ENCODE measurements around the gene C1GALT1C1. TPM values are rescaled to one million over a fixed set of nuclear protein-coding genes. Genes with fewer than 3 reads are reported as not detected.
"Not testable (repeated sequence)": the region's sequence is repeated elsewhere in the genome, so short reads cannot be mapped to it uniquely, and the experiment has no call there.

C1GALT1C1 gene
- total RNA-seq = 59.6 and 63.7 TPM in 2 replicates

DNA sequence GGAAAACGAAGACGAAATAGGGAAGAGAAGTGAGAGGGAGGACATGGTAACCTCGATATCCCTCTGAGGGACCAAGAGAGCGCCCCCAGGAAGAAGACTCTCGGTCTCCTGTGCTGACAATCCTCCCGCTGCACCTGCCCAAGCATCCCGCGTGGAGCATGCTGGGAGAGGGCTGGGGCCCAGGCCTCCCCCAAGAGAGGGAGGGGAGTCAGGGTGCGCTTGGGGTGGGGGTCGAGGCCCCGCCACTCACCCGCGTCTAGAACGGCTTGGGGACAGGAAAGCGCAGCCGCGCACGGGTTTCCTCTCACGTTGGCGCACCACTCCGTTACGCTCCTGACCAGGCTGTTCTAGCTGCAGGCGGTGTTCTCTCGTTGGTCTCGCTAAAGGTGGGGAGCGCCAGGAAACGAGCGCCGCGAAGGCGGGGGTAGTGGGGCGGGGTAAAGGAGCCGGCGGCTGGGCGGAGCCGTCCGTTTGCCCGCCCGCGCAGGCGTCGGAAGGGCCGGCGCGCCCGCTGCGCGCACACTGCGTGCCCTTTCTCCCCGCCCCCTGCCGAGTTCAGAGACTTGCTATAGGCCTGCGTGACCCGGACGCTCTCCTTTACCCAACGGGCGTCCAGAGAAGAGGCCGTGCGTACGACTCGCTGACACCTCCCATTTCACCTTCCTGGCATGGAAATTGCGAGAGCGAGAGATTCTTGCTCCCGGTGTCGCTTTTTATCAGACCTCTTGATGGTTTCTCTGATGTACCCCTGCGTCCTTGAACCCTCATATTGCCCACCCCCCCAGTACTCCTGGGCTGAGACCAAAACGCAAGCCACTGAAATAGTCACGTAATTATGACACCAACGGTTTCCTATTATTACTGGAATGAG is at the start of gene C1GALT1C1:
TSS of gene C1GALT1C1 (minus strand) at position 388 of the 871 bp plus-strand sequence. CDS start 2,888 bp downstream, outside the sequence.
- DNase-seq = peak; percentile 94

DNA sequence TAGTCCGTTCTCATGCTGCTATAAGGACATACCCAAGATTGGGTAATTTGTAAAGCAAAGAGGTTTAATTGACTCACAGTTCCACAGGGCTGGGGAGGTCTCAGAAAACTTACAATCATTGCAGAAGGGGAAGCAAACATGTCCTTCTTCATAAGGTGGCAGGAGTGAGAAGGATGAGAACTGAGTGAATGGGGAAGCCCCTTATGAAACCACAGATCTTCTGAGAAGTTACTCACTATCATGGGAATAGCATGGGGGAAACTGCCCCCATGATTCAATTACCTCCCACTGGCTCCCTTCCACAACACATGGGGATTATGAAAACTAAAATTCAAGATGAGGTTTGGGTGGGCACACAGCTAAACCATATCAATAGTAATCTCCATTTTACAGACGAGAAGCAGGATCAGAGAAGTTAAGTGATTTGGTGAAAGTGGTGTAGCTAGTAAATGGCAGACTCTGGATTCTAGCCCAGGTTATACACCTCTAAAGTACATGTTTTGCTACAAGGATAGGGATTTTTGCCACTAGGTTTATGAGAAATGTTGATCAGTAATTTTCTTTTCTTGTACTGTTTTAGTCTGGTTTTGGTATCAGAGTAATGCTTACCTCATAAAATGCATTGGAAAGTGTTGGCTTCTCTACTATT is 47.3 kb upstream of the C1GALT1C1 start:
- DNase-seq = no peak

DNA sequence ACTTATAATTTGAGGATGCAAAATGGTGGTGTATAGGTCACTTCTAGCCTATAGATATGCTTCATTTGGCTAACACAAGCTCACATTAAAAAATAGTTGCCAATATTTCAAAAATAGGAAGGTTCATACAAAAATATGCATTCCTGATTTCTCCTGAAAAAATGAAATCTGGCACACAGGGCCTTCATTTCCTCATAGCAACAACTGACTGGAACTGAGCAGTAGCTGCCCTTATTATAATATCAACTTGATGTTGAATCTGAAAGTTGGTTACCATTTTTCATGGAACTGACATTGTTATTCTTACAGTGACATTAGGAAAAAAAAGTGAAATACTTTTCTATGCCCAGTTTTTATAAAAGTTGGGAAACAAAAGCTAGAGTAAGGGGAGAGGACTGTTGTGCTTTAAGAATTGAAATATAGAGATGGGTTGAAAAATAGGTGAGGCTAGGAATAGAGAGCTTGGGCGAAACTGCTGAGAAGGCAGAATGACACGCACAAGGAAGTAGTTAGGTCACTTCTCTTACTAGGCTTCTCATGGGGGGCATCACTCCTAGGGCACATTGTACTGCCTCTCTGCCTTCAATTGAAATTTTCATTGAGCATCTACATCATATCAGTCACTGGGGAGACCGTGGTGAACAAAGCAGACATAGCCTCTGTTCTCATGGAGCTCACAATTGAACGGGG is 43.1 kb upstream of the C1GALT1C1 start:
- peak; percentile 29 for DNase-seq

DNA sequence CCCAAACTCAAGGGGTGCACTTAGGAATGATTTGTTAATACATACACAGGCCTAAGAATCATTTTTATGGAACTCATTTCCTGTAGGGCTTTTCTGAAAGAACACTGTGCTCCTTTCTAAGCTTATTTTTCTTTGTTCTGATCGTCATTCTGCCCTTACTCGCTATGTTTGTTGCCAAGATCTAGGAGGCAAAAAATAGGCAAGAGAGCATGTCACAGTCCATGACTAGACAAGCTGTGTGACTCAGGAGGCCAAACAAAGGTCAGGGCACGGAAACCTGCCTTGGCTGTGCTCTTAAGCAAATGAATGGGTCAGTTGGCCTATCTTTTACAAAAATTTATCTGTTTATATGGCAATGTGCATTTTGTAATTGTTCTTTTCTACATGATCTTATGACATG is 42.5 kb upstream of the C1GALT1C1 start:
- DNase-seq = peak; percentile 92

DNA sequence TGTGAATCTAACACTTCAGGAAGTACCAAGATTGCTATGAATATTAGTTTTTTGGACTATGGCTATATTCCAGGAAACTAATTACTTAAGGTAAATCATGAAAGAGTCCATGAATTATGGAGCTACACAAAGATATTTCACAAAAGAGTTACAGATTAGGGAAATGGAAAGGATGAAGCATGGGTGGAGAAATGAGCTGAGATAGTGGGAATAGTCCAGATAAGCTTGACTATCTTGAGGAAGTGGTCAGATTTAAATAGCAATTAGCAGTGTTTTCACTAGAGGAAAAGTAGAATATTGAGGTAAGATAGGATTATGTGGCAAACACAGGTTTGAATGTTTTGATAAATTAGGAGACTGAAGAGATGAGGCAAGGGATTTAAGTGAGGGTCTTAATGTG is 42.1 kb upstream of the C1GALT1C1 start:
- DNase-seq = peak; percentile 19

DNA sequence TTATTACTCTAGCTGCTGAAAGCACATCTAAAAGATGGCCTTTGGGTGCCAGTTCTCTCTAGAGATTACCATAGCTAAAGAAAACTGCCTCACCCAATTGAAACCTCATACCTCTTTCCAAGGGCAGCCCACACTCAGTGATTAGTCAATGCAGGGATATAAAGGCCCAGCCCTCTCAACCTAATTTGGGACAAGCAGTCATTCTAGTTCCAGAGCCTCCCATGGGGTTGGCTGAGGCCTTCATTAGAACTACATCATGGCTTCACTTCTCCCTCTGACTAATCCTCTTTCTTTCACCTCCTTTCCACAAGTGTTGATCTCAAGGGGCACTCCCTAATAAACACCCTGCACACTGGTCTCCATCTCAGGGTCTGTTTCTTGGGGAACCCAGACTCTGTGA is 38.5 kb upstream of the C1GALT1C1 start:
- DNase-seq = no peak

DNA sequence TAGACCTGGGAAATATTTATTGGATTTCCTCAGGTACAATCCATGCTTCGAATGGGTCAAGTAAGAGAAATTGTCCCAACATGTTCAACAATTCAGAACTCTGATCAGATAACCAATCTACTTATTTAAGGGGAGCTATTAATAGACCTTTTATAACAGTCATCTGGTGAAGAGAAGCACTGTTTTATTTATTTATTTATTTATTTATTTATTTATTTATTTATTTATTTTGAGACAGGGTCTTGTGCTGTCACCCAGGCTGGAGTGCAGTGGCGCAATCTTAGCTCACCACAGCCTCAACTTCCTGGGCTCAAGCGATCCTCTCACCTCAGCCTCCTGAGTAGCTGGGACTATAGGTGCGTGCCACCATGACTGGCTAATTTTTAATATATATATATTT is 34.7 kb upstream of the C1GALT1C1 start:
- not testable (repeated sequence) for DNase-seq

DNA sequence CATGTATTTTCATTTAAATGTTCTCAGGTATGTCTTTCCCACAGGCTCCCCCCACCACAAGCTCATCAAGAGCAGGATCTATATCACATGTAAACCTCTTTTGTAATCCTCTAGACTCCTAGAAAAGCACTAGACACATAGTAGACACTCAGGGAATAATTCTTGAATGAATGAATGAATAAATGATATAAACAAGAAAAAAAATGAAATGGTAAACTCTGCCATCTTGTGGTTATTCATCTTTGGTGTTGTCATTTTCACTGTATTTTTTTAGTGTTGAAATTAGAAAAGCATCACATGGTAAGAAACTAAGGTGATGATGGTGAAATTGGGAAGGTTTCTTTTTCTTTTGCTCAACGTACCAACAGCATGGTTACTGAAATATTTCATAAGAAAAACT is 34.2 kb upstream of the C1GALT1C1 start:
- DNase-seq = peak; percentile 42

DNA sequence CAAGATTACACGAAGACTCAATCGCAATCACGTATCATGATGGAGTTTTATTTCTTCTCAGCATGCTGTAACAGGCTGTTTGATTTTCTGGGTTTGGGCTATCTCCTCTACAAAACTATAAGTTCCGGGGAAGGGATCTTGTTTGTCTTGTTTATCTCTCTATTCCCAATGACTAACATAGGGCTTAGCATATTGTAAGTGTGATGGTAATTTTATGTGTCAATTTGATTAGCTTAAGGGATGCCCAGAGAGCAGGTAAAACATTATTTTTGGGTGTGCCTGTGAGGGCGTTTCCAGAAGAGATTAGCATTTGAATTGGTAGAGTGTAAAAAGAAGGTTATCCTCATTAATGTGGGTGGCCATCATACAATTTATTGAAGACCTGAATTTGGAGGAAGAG is 32.8 kb upstream of the C1GALT1C1 start:
- no peak for DNase-seq

DNA sequence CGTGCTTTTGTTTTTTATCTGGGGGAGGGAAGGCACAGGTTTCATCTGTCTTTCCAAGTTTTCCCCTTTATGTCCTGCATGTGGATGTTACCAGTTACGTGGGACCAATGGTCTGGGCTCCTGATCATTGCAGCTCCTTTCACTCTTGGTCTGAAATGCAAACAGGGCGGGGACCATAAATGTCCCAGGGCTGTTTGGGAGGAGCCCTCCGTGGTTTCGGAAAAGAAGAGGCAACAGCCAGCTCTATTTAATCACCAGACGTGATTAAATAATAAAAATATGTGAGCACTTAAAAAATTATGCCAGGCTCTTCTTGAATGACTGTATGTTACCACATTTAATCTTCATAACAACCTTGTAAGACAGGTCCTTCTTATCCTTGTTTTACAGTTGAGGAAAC is 30.8 kb upstream of the C1GALT1C1 start:
- DNase-seq = no peak

DNA sequence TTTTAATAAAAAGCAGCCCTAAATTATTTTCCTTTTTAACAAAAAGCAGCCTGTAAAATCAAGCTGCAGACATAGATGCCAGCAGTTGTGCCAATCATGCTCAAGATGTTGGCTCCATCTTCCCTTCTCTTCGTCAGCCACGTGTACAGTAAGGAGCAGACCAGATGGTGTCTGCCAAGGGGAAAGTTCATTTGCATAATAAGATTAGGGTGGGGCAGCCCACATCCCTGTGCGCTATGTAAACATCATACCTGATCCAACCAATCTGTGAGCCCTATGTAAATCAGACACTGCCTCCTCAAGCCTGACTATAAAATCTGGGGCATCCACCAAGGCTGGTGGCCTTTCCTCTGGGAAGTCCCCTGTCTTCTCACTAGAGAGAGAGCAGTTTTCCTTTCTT is 23.1 kb upstream of the C1GALT1C1 start:
- no peak for DNase-seq

DNA sequence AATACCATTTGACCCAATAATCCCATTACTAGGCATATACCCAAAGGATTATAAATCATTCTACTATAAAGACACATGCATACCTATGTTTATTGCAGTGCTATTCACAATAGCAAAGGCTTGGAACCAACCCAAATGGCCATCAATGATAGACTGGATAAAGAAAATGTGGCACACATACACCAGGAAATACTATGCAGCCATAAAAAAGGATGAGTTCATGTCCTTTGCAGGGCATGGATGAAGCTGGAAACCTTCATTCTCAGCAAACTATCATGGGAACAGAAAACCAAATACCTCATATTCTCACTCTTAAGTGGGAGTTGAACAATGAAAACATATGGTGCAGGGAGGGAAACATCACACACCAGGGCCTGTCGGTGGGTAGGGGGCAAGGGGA is 22.4 kb upstream of the C1GALT1C1 start:
- not testable (repeated sequence) for DNase-seq

DNA sequence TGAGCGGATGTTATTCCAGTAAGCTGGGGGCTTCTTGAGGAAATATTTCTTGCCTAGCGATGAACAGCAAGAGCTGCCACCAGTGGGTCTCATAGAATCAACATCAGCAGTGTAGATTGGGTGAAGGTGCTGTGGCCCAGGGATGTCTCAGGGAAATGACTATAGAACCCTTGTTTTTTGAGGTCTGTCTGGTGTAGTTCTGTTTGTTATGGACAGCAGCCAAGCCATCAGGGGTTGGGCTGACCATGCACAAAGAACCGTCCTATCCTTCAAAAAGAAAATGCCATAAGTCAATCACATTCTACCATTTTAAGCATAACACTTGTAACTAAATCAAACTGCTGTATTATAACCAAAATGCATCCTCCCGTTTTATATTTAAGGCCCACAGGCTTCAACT is 17.3 kb upstream of the C1GALT1C1 start:
- DNase-seq = peak; percentile 9

DNA sequence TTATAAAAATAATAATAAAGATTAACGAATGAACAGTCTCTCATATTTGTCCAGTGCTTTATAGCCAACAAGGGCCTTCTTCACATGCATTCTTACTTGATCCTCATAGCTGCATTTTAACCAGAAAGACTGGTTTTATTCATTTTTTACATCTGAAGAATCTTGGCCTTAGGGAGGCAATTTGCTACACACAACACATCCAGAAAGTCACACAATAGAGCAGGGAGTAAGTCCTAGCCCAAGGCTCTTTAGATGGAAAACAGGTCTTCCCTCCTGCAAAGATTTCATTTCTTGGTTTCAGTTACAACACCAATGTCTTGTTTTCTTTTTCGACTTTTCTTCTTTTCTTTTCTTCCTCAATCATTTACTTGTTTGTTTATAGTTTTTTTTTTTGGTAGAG is 13.0 kb upstream of the C1GALT1C1 start:
- no peak for DNase-seq

DNA sequence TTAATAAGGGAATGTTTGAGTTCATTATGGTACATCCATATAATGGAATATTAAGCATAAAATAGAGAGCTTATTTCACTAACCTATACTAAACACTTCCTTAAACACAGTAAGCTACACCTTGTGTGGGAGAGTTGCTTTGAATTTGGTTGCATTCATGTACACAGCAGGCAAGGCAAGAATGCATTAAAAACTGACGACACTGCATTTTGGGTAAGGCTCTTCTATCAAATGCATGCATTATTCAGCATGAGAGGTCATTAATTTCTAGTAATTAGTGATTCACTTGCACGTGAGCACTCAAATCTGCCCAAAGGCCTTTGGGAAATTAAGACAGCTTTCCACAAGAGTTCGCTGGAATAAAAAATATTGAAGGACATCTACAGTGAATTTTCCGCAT is 8.8 kb upstream of the C1GALT1C1 start:
- no peak for DNase-seq

DNA sequence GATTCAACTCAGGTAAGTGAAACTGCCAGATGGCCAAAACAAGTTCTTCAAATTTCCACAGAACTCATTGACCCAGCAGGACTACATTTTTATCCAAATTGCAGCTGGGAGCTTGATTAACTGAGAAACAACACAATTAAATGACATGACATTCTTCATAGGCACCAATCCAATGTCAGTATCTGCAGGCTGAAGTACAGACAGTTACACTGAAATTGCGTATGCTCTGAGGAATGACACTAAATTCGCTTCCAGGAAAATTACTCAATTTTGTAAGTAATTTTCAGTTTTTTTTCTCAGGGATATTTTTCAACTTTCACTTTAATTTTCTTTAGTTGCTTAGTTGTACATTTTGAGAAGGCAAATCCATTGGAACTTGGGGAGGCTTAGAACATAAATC is 4.5 kb downstream of the C1GALT1C1 start:
- DNase-seq = no peak

DNA sequence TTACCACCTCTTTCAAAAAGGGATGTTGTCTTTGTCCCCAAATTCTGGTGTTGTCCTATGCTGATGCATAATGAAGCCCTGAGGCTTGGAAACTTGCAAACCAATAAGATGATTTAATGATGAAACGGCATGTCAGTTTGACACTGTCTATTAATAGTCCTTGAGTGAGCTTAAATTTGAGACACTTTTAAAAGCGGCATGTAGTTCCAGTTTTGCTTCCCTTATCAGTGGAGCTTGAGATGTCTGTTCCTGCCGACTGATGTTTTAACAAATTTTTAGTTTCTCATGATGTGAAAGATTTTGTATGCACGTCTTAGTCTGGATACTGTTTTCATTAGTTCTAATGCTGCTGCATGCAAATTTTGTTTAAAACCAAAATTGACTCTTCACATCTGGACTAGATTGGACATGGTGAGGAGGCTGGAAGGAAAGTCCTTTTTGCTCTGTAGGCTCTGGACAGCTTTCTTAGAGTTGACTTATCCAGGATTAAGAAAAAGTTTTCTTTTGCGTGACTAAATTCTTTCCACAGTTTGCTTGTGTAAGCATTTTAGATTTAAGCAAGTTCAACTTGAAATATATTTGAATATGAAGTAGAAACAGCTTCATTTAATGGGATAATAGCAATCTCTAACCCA is 11.7 kb downstream of the C1GALT1C1 start:
- no peak for DNase-seq

DNA sequence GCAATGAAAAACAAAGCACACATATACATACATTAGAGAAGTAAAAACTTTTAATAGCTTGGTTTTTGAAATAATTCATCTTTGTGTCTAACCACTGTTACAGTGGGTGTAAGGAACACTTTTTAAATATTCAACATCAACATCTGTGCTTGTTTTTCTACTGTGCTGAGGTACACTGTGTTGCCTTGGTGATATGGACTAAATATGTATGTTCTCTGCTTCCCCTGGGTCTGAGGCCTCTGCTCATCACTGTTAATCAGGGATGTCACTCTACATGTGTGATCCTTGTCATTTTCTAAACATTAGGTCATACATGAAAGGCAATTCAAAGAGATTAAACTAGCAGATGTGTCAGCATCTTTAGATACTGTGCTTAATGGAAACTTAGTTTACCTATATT is 15.0 kb downstream of the C1GALT1C1 start:
- DNase-seq = no peak

DNA sequence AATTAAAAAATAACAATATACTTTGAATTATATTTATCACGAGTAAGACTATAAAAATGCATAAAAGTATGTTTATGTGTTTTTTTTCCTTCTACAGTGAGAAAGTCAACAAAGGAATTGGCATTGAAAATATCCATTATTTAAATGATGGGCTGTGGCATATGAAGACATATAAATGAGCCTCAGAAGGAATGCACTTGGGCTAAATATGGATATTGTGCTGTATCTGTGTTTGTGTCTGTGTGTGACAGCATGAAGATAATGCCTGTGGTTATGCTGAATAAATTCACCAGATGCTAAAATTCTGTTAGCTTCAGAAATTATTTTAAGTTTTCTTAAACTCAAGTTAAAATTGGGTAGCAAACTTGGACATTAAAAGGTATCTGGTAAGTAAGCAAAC is 17.8 kb downstream of the C1GALT1C1 start:
- no peak for DNase-seq

DNA sequence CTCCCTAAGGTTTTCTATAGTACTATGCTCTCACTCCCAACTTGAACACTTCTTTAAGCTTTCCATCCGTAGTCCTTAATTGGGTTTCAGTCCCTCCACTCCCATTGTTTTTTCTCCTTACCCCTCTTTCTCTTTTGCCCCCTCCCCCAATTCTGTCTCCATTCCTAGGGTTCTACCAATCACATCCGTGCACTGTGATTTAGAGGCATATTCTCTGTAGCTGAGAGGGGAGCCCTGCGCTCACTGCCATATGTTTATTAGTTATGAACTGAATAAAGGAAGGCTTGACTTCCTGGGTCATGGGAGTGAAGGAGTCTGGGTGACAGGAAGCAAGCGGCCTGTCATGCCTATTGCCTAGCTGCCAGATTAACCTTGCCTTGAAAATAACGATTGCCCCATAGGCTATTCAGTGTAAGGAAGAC is 25.5 kb downstream of the C1GALT1C1 start:
- peak; percentile 30 for DNase-seq

DNA sequence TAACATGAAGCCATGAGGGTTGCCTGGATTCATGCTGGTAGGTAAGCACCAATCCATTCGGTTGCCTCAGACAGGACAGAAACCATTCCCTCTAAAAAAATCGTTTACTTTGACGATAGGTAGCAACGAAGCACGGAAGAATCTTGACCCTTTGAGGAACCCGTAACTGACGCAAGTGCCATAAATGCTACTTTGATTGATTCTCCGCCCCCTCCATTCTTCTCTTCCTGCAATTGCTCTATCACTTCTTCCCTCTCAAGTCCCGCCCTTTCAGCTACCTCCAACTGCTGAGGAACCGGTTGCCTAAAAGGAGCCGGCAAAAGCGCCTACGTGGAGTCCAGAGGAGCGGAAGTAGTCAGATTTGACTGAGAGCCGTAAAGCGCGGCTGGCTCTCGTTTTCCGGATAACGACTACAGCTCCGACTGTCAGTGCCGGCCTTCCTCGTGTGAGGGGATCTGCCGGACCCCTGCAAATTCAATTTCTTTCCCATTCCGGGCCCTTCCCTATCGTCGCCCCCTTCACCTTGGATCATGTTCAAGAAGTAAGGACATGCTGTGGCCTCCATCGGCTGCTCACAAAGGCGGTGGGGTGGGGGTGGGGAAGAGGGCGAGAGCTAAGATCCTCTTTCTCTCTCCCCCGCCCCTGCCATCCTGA is 26.0 kb downstream of the C1GALT1C1 start, which contains the start of gene MCTS1:
TSS of gene MCTS1 (plus strand) at position 395 of the 654 bp plus-strand sequence. CDS start at position 531, 136 bp downstream.
- peak; percentile 90 for DNase-seq

DNA sequence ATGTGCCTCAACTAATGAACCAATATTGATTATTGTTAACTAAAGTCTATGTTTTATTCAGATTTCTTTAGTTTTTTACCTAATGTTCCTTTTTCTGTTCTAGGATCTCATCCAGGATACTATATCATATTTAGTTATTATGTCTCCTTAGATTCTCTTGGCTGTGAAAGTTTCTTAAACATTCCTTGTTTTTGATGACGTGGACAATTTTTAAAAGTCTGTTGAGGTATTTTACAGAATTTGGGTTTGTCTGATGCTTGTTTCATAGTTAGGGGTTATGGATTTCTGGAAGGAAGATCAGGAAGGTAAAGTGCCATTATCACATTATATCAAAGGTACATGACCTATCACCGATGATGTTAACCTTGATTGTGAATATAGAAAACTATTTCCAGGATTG is 44.2 kb downstream of the C1GALT1C1 start:
- DNase-seq = no peak

Data from dermis blood vessel endothelial cell (primary cell).